ENCODE measurements around the gene FCGBP.
"Not testable (repeated sequence)": the region's sequence is repeated elsewhere in the genome, so short reads cannot be mapped to it uniquely, and the experiment has no call there.

Gene FCGBP

DNA sequence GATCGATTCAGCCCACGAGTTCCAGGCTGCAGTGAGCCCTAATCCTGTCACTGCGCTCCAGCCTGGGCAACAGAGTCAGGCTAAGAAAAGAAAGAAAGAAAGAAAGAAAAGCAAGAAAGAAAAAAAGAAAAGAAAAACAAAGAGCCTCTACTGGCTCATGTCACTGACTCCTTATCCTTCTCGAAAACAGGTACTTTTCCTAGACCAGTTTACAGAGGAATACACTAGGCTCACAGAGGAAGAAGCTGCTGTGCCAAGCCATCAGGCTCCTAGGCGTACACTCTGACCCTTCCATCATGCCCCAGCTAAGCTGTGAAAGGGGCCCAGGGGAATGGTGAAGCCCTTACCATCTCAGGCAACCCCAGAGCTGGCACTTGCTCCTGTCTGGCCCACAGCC, 41.9 kb downstream of the FCGBP start:
- not testable (repeated sequence) for H3K27me3 ChIP-seq (ENCODE audit: control insufficient read depth, insufficient read depth, low read length, poor library complexity, severe bottlenecking); H3K4me3 ChIP-seq (ENCODE audit: insufficient read depth, low read depth, low read length)
- 76% methylated on average over 5 of the region's 5 CpGs for WGBS, 2 experiments

DNA sequence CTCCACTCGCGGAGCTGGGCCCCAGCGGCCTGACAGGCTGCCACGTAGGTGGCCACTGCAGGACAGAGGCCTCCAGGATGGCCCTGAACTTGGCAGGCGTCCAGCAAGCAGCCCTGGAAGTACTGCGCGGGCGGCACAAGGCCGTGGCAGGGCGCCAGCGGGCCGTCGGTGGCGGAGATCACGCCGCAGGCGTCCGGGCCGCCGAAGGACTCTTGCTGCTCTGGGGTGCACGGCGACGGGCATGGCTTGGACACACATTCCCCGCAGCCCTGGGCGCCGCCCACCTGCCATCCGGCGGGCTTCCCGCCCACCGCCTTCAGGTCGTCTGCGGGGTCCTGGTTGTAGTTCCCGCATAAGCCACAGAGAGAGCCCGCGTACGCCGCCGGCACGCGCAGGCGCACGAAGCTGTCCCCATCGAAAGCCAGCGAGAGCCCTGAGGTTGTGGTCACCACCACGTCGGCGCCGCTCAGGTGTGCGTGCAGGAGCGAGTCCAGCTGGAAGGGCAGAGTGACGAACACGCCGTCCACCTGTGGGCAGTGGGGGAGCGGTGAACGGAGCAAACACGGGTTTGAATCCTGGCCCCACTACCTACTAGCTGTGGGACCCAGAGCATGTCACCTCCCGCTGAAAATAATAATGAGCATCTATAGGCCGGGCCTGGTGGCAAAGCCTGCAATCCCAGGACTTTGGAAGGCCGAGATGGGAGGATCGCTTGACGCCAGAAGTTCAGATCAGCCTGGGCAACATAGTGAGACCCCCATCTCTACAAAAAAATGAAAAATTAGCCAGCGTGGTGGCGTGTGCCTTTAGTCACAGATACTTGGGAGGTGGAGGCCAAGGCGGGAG, 42.6 kb downstream of the FCGBP start:
- H3K4me1 ChIP-seq (ENCODE audit: control insufficient read depth, insufficient read depth, low read length); H3K9me3 ChIP-seq (ENCODE audit: control insufficient read depth, low read length); H3K4me3 ChIP-seq (ENCODE audit: insufficient read depth, low read depth, low read length); H3K27me3 ChIP-seq (ENCODE audit: control insufficient read depth, insufficient read depth, low read length, poor library complexity, severe bottlenecking); H3K36me3 ChIP-seq (ENCODE audit: control insufficient read depth, insufficient read depth, low read length); H3K27ac ChIP-seq (ENCODE audit: insufficient read depth, low read depth, low read length, poor library complexity, severe bottlenecking): not testable (repeated sequence)
- 95% methylated on average over 64 of the region's 64 CpGs for WGBS, 2 experiments

More for the DNA sequence above, 41.9 kb downstream of the FCGBP start:
- H3K36me3 ChIP-seq (ENCODE audit: control insufficient read depth, insufficient read depth, low read length); H3K9me3 ChIP-seq (ENCODE audit: control insufficient read depth, low read length); H3K4me1 ChIP-seq (ENCODE audit: control insufficient read depth, insufficient read depth, low read length); H3K27ac ChIP-seq (ENCODE audit: insufficient read depth, low read depth, low read length, poor library complexity, severe bottlenecking): not testable (repeated sequence)

DNA sequence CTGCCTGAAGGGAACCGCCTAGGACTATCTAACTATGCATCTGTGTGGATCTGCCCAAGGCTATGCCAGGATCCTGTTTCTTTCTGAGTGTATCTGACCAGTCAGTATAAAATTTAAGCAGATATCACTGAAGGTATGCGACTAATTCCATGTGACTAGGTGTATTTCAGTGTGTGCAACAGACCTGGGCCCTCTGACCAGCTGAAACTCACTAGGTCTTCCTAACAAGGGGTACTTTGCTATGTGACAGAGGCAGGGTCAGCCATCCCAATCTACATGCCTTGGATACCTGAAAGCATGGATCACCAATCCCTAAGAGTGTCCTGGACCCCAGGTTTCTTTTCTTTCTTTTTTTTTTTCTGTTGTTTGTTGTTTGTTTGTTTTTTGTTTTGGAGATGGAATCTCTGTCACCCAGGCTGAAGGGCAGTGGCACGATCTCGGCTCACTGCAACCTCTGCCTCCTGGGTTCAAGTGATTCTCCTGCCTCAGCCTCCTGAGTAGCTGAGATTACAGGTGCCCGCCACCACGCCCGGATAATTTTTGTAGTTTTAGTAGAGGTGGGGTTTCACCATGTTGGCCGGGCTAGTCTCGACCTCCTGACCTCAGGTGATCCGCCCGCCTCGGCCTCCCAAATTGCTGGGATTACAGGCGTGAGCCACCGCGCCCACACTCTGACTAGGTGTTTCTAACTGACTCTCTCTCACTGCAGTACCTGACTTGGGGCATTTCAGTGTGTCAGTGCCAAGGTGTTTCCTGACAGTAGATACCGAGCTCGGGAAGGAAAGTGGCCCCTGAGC, 43.5 kb downstream of the FCGBP start:
- H3K4me3 ChIP-seq (ENCODE audit: insufficient read depth, low read depth, low read length): no peak overlapping the region
- WGBS, 2 experiments: 86 to 88% methylated on average over 17 of the region's 17 CpGs
- H3K27me3 ChIP-seq (ENCODE audit: control insufficient read depth, insufficient read depth, low read length, poor library complexity, severe bottlenecking): no peaks in the 10 kb centered on the region
- H3K4me1 ChIP-seq (ENCODE audit: control insufficient read depth, insufficient read depth, low read length): no peaks in the 10 kb centered on the region
- no peaks in the 10 kb centered on the region for H3K36me3 ChIP-seq (ENCODE audit: control insufficient read depth, insufficient read depth, low read length)
- H3K9me3 ChIP-seq (ENCODE audit: control insufficient read depth, low read length): no peaks in the 10 kb centered on the region
- H3K27ac ChIP-seq (ENCODE audit: insufficient read depth, low read depth, low read length, poor library complexity, severe bottlenecking): no peak overlapping the region

DNA sequence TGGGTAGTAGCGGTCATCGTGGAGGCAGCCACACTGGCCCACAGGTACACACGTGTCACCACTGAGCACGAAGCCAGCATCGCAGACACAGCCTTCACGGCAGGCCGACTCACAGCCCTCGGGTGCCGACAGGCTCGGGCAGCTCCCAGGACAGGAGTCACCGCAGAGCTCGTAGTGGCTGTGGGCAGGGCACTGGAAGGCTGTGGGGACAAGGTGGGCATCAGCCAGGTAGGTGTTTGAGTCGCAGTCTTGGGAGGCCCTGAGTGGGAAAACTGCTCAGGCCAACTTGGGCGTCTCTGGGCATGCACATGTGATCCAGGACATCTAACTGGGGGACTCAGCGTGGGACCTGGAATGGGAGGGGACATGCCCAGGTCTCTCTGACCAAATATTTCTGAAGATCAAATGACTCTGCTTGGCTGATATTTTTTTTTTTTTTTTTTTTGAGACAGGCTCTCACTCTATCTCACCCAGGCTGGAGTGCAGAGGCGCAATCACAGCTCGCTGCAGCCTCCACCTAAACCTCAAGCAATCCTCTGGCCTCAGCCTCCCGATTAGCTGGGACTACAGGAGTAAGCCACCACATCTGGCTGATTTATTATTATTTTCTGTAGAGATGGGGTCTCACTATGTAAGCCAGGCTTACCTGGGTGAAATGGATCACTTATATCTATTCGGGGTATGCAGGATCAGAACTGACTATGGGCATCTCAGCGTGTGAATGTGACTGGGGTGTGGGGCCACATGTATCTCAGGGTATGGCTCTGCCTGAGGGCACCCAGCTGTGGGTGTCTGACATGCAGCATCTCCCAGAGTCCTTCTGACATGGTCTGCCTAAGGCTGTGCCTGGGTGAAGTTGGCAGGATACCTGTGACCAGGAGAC, 44.3 kb downstream of the FCGBP start:
- WGBS, 2 experiments: 93 to 95% methylated on average over 18 of the region's 20 CpGs

DNA sequence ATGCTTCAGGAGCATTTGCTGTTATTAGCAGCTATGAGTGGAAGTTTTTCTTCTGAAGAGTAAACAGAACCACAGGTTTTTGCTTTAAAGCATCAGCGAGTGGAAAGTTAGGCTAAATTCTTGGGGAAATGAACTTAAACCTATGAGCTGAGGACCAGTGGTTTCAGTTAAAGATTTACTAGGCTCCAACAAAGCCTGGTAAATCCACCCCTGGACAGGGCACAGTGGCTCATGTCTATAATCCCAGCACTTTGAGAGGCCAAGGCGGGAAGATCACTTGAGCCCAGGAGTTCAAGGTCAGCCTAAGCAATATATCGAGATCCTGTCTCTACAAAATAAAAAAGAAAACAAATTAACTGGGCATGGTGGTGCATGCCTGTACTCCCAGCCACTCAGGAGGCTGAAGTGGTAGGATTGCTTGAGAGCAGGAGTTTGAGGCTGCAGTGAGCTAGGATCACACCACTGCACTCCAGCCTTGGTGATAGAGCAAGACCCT, 46.9 kb downstream of the FCGBP start:
- H3K4me1 ChIP-seq (ENCODE audit: control insufficient read depth, insufficient read depth, low read length); H3K27me3 ChIP-seq (ENCODE audit: control insufficient read depth, insufficient read depth, low read length, poor library complexity, severe bottlenecking); H3K36me3 ChIP-seq (ENCODE audit: control insufficient read depth, insufficient read depth, low read length); H3K27ac ChIP-seq (ENCODE audit: insufficient read depth, low read depth, low read length, poor library complexity, severe bottlenecking); H3K4me3 ChIP-seq (ENCODE audit: insufficient read depth, low read depth, low read length); H3K9me3 ChIP-seq (ENCODE audit: control insufficient read depth, low read length): not testable (repeated sequence)
- no CpG with 5 or more reads among the region's 3 CpGs for WGBS, 2 experiments

More for the DNA sequence above, 44.3 kb downstream of the FCGBP start:
- not testable (repeated sequence) for H3K36me3 ChIP-seq (ENCODE audit: control insufficient read depth, insufficient read depth, low read length); H3K27ac ChIP-seq (ENCODE audit: insufficient read depth, low read depth, low read length, poor library complexity, severe bottlenecking); H3K4me1 ChIP-seq (ENCODE audit: control insufficient read depth, insufficient read depth, low read length); H3K9me3 ChIP-seq (ENCODE audit: control insufficient read depth, low read length); H3K27me3 ChIP-seq (ENCODE audit: control insufficient read depth, insufficient read depth, low read length, poor library complexity, severe bottlenecking); H3K4me3 ChIP-seq (ENCODE audit: insufficient read depth, low read depth, low read length)

DNA sequence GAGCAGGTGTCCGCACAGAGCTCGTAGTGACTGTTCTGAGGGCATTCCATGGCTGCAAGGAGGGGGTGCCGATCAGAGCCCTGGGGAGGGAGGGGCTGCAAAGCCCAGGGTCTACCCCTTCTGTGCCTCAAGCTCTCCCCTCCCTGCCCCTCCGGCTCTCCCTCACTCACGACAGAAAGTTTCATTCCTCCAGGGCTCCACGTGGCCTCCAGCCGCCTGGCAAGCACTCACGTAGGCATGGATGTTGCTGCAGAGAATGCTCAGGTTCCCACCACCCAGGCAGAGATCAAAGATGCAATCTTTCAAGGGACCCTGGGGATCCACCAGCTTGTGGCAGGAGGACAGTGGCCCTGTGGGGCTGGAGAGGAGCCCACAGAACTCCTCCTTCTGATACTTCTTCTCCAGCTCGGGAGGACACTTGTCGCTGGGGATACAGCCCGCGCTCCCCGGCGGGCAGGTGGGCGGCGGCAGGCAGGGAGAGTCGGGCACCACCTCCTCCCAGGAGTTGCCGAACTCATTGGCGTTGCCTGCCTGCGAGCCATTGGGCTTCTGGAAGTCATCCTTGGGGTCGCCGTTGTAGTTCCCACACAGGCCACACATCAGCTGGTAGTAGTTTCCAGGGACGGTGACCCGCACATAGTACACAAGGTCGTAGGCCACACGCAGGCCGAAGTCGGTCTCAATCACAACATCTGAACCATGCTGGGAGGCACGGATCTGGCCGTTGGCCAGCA, 48.4 kb downstream of the FCGBP start:
- WGBS, 2 experiments: 85 to 87% methylated on average over 16 to 20 of the region's 30 CpGs
- not testable (repeated sequence) for H3K27me3 ChIP-seq (ENCODE audit: control insufficient read depth, insufficient read depth, low read length, poor library complexity, severe bottlenecking); H3K36me3 ChIP-seq (ENCODE audit: control insufficient read depth, insufficient read depth, low read length); H3K4me1 ChIP-seq (ENCODE audit: control insufficient read depth, insufficient read depth, low read length); H3K27ac ChIP-seq (ENCODE audit: insufficient read depth, low read depth, low read length, poor library complexity, severe bottlenecking); H3K9me3 ChIP-seq (ENCODE audit: control insufficient read depth, low read length); H3K4me3 ChIP-seq (ENCODE audit: insufficient read depth, low read depth, low read length)

DNA sequence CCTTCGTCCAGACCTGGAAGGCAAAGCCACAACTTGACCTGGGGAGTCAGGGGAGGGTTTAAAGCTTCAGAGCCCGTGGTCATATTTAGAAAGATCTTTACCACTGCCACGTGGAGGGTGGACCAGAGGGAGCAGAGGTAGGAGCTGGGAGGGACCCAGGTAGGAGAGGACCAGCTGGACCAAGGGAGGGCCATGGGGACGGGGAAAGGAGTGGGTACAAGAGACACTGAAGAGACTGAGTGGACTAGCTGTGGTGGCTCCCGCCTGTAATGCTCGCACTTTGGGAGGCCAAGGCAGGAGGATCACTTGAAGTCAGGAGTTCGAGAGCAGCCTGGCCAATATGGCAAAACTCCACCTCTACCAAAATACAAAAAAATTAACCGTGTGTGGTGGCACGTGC, 49.7 kb downstream of the FCGBP start:
- not testable (repeated sequence) for H3K36me3 ChIP-seq (ENCODE audit: control insufficient read depth, insufficient read depth, low read length); H3K9me3 ChIP-seq (ENCODE audit: control insufficient read depth, low read length); H3K27me3 ChIP-seq (ENCODE audit: control insufficient read depth, insufficient read depth, low read length, poor library complexity, severe bottlenecking); H3K27ac ChIP-seq (ENCODE audit: insufficient read depth, low read depth, low read length, poor library complexity, severe bottlenecking); H3K4me3 ChIP-seq (ENCODE audit: insufficient read depth, low read depth, low read length); H3K4me1 ChIP-seq (ENCODE audit: control insufficient read depth, insufficient read depth, low read length)
- 81 to 92% methylated on average over 1 of the region's 9 CpGs for WGBS, 2 experiments
